COR-L47 (cell line): ENCODE measurements around the gene RAB8B.

Source experiments
- DNase-seq: peaks from one replicate; lab custom pipeline; 2025; lab: John Stamatoyannopoulos, UW

RAB8B gene

DNA sequence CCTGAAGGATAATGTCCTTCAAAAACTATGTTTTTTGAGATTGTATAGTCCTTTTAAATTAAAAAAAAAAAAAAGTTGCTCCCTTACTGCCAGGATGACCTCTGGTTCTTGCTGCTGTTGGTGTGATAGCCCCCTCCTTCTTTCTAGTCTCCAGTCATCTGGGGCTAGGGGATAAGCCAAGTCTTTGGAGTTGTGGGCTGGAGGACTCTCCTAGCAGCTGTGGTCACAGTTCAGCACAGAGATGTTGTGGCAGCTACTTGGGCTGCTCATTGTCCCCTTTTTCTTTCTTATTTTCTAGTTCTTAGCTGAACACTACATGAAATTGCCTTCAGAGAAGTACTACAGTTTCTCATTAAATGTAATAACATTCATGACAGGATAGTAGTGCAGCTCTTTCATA lies 48.8 kb downstream of the RAB8B start:
- no peak for DNase-seq

DNA sequence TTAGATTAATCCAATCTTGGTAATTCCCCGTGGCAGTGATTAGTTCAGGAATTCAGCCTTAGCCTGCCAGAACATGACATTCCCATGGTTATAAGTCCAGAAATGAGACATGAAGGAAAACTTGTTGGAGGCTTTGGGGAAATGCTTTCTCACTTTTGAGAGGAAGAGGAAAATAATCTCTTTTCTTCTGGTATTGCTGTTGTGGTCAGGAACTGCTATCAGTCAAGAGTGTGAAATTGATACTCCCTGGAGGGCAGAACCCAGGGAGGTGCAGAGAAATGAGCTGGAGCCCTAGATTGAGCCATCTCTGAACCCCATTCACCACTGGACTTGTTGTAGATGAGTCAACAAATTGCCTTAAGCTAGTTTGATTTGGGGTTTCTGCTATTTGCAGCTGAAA lies 49.4 kb downstream of the RAB8B start:
- DNase-seq: no peak

DNA sequence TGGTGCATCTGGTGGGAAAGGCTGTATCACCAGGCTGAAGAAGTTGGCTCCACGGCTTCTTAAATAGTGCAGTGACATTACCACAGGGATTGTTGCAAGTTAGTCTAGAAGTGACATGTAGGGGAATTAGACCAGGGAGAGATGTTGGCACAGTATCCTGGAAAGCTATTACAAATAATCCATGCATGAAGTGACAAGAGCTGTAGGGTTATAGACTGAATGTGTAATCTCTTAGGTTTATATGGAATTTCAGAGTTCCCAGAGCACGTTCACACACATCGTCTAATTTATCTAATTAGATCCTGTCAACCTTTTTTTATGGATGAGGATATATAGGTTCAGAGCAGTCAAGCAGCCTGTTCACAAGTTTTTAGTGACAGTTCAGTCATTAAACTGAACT lies 50.7 kb downstream of the RAB8B start:
- DNase-seq: no peak

DNA sequence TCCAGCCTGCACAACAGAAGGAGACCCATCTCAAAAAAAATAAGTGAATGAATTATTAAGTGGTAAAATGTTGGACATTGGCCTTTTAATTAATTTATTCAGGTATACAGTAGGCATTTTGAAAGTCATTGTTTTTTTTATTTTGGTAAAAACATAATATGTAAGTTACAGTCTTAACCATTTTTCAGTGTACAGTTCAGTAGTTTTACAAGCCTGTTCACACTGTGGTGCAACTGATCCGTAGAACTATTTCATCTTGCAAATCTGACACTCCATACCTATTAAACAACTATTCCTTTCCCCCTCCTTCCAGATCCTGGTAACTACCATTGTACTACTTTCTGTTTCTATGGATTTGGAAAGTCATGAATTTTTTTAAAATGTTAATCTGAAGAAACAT lies 51.9 kb downstream of the RAB8B start:
- no peak for DNase-seq

DNA sequence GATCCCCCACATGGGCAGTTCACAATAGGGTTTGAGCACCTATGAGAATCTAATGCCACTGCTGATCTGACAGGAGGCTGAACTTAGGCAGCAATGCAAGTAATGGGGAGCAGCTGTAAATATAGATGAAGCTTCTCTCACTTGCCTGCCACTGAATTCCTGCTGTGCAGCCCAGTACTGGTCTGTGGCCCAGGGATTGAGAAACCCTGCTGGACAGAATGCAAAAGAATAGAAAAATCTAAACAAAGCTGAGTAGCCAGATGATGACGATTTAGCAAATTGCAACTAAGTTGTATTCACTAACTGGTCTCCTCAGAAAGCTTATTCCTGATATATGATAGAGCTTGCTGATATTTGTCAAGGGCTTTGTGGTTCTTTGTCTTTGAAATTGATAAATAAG lies 53.7 kb downstream of the RAB8B start:
- no peak for DNase-seq

DNA sequence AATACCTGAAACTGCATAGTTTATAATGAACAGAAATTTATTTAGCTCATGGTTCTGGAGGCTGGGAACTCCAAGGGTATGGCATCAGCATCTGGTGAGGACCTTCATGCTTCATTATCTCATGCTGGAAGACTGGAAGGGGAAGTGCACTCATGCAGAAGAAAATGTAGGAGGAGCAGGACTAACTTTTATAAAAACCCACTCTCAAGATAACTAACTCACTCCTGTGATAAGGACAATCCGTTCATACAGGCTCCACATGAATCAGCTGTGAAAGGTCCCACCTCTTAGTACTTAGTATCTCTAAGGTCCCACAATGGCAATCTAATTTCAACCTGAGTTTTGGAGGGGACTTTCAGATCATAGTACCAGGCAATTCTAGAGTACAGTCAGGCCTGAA lies 54.4 kb downstream of the RAB8B start:
- no peak for DNase-seq

DNA sequence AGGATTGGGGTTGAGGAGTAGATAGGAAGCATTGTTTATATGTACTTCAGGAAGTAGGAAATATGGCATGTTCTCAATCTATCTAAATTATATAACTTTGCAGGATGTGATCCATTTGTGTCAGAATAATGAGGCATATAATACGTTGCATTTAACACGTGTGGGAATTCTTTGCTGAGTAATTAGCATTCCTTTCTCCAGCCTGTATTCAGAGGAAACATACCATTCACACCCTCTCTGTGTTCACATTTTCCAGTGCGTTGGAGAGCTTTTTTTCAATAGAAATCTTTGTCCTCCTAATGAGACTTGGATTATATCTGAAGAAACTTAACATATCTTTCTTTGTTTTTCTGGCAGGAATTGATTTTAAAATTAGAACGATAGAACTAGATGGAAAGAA lies 55.0 kb downstream of the RAB8B start:
- DNase-seq: no peak

DNA sequence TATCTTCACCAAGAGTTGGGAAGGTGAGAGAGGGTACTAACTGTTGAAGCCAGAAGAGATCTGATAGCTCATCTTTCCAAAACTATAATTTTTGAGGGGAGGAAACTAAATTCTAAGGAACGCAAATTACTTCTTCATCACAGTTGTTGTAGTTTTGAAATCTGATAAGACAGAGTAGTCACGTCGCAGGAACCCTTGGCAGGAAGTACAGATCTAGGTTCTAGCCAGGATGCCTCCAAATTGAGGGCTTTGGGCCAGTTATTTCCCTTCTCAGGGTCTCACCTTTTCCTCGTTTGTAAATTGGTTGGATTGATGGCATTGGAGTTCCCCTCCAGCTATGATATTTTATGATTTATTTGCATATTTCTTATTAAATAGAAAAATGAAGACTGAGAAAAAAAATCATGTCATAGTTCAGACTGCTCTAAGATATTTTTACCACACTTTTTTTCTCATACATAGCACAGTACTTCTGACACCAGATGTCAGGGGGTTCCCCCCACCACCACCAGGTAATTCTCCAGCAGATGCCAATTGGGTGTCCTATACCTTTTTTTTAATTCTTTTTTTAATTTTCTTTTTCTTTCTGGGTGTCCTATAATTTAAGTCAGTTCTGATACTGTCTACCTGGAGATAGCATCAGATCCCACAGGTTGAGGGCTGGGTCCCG lies 55.7 kb downstream of the RAB8B start:
- no peak for DNase-seq

DNA sequence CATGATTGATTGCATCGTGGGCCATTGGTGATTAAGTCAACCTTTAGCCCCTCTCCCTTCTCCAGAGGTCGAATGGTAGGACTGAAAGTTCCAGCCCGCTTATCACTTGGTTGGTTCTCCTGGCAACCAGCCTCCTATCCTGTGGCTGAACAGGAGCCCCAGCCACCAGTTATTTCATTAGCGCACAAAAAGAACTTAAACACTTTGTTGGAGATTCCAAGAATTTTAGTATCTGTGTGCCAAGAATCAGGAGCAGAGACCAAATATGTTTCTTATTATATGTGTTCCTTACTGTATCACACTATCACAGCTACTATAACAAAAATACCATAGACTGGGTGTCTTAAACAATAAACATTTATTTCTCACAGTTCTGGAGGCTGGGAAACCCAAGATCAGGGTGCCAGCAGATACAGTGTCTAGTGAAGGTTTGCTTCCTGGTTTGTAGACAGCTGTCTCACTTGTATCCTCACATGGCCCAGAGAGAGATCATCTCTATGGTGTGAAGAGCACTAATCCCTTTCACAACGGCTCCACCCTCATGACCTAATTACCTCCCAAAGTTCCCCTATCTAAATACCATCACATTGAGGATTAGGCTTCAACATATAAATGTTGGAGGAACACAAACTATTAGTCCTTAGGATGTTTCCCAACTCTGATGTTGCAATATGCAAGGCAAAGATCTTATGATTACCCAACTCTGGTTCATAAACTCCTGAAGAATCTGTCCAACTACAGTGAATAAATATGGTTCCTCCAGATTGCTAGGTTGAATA lies 57.5 kb downstream of the RAB8B start:
- no peak for DNase-seq

DNA sequence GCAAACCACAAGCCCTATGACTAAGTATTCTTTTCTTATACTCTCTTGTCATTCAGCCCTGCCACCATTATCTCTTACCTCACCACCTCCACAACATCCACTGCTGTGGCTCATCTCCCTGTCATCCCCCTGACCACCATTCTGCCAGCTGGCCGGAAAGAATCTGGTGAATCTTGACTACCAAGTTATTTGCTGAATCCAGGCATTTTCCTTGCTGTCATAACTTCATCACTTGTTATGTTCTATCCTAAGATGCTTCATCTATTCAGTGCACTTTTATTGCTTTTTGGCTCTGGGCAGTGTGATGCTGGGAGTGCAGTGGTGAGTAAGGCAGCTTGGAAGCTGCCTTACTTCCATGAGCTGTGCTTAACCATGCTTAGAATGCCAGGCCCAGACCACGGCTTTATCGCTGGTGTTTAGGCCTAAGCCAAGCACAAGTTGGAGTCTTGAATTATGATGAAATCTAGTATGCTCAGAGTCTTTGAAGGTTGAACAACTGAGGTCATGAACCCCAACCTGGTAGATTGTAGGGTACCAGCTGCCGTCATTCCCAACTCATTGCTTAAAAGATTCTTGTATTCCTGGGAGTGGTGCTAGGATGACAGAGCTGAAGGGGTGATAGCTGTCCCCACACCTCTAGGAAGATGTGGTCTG lies 61.0 kb downstream of the RAB8B start:
- DNase-seq: no peak

DNA sequence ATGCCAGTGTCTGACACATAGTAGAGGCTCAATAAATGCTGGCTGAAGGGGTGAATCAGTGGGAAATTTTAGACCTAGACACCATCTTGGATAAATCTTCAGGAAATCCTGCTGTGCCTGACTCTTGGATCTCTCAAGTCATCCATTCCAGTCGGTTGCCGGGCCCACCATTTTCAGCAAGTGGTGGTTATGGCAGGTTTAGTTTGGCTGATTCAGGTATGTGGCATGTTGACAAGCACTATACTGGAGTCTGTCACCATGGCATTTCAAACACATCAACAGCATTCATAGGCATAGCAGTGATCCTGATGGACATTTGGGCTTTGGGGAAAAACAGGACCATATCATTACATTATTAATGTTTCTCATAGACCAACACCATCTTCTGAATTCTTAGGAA lies 62.3 kb downstream of the RAB8B start:
- DNase-seq: no peak

DNA sequence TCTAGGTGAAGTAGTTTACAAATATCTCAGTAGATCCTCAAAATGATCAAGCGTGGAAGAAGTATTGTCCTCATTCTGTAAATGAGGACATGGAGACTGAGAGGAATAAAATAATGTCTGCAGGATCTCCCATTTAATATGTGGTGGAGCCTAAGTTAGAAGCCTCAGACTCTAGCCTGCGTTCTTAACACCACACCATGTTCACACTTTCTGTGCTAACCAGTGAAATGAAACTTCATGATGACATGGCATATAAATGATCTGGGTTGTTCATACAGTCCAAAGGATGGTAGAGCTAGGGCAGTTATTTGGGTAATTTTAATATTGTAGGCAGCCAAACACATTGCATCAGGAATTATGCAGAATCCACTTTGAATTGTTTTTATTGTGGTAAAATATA lies 62.9 kb downstream of the RAB8B start:
- DNase-seq: no peak

DNA sequence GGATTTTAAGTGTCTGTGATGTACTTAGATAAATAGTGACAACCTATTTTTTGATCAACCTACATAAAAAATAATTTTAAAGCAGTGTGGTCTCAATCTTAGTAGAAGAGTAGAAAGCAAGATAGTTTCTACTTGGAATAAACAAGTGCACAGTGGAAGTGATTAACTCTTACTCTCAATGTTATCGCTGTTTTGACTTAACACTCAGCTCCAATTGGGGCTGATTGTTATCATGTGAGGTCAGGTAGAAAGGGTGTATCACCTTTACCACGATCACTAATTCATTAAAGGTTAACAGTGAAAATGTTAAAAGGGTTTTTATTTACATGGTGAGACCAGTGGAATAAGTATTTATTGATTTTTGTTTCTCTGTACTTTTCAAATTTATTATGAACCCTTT lies 65.6 kb downstream of the RAB8B start:
- no peak for DNase-seq

DNA sequence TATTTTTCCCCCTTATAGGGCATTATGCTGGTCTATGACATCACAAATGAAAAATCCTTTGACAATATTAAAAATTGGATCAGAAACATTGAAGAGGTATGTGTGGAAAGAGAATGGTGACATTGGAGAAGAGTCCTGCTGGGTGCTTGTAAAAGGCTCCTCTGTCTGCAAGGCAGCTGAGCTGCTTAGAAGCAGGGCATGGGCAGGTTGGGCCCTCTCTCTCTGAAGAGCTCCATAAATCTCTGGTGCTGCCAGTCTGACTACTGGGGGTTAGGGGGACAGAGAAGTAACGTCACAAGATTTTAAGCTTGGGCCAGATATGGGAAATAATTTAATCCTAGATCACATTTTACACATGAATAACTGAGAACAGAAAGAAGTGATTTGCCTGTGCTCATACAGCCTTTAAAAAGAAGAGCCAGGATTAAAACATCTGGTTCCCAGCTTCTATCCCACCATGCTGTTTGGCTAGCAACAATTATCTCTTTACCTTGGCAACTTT lies 66.1 kb downstream of the RAB8B start:
- DNase-seq: no peak

DNA sequence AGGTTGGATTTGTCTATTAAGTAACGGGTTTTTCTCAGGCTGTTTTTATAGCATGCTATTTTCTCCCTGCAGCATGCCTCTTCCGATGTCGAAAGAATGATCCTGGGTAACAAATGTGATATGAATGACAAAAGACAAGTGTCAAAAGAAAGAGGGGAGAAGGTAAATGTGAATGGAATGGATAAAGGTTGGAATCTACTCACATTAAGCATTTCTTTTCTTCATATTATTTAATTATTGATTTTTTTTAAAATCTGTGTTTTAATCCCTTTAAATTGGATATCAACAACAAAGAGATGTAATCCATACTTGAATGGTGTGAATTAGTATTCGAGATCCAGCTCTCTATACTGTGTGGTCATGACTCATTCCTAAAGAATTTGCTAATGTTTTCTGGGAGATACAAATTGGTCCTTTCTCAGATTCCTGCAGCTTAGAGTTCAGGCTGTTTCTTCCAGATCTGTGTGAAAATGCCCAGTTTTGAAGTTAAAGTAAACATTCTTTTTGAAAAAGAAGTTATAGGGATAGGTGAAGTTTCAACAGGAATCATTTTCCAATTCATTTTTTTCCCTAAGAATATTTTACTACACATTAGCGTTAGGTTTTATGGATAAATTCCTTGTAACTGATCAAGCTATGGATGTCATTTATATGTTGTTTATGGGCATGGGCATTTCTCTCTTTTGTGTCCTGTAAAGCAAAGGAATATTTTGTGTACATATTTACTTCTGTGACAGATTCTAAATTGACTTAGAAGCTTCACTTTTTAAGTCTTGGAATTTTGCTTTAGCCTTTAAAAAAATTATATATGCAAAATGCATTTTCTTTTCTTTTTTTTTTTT lies 67.2 kb downstream of the RAB8B start:
- no peak for DNase-seq

DNA sequence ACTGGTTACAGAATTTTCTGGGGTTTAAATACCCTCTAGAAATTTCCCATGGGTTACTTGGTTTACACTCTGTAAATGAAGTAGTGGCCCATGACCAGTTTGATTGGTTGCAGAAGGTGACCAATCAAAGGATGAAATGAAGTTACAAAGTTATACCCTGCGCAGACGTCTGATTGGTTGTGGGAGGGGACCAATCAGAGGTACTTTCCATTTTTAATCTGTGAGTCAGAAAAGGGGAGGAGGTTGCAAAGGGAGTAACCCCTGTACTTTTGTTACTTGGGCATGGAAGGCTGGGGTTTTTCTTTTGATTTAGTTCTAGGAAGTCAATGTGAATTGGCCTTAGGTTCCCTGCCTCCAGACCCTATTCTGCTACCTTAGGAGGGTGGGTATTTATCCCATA lies 69.3 kb downstream of the RAB8B start:
- DNase-seq: no peak

DNA sequence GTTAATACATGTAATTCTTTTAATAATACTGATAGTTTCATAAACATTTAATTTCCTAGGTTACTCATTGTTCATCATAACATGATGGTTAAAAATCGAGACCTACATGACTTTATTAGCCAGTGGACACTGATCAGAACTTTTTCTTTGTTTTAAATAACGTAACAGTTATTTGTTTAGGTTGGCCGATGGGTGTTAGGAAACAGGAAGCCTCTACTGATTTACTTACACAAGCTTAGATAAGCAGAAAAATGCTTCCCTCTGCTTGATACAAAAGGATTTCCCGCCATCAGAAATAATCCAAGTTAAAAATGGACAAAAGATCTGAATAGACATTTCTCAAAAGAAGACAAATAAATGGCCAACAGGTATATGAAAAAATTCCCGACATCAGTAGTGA lies 71.4 kb downstream of the RAB8B start:
- no peak for DNase-seq

DNA sequence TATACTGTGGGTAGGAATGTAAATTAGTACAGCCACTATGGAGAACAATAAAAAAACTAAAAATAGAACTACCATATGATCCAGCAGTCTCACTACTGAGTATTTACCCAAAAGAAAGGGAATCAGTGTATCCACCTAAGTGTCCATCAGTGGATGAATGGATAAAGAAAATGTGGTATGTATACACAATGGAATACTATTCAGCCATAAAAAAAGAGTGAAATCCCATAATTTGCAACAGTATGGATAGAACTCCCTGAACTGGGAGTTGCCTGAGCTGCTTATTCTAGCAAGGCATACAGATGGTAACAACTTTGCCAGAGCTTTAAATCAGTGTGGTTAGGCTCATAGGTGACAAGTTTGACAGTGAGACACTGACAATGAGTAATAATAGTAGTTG lies 71.9 kb downstream of the RAB8B start:
- no peak for DNase-seq

DNA sequence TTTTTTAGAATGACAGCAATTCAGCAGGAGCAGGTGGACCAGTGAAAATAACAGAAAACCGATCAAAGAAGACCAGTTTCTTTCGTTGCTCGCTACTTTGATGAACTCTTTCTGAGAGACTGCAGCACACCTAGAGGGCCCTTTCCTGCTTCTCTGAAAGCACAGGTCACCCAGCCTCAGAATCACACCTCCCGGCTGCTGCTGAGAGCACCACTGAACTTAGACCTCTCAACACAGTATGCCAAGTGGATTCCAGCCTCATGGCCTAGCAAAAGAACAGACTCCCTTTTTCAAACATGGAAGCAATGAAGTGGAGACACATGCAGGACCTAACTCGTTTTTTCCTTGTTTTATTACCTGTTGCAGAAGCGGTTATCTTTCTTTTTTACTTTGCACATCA lies 74.1 kb downstream of the RAB8B start:
- no peak for DNase-seq

DNA sequence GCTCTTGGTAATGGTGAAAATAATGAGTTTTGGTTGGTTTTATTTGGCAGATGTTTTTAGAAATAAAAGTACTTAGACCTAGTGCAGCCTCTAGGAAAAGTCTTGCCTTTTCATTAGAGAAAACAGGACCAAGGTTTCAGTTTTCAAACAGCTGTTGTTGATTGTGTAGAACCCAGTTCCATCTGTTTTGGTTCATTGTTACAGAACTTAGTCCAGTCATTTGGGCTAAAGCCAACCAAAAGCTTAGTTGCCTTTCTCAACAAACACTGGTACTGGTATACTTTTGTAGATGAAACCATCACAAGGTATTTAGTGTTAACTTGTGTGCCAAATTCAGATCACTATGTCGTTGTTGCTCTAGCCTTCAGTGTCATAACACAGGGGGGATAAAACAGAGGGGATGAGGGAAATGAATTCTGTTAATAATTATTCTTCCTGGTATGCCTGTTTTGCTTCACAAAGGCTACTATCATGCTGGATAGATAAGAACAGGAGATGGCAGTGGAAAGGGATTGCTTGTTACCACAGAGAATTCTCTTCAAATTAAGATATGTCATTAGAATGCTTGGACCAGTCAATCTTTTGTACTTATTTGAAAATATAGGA lies 75.4 kb downstream of the RAB8B start:
- no peak for DNase-seq

DNA sequence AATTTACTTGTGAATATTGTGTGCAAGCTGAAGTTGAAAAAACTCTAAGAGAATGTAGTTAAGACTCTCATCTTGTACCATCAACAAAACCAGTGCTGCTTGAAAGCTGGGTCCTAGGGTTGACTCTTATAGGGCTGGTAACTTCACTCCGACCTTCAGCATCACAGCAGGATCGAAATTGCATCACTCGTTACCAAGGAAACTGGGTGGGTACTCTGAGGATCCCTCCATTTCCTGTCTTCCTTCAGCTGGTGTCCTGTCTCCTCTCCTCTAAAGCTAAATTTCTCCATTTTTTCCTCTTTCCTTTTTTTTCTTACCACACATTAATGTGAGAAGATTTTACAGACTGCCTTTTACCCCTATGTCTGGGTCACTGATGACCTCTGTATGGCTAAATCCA lies 85.0 kb downstream of the RAB8B start:
- DNase-seq: peak; percentile 7
